GM21619 (cell line): Measurements from ENCODE around the gene POLR2A.
A peak's percentile ranks its signal among the peaks of the same experiment; 100 is the strongest.

Experiments
- ATAC-seq: cut with Tn5 transposase; IDR thresholded peaks from one replicate; pipeline ENCODE4 v1.9.1; 2021; ENCODE audit not compliant: unreplicated experiment

POLR2A gene

GRCh38 chr17:7484067-7484918 is at the start of gene POLR2A:
POLR2A (plus strand) TSS chr17:7484366.
- peak; percentile 61 for ATAC-seq

GRCh38 chr17:7435676-7436555 is 48.2 kb upstream of the POLR2A start:
- ATAC-seq: peak; percentile 19

GRCh38 chr17:7436556-7437368 is 47.4 kb upstream of the POLR2A start:
- no peak for ATAC-seq

- no peak for ATAC-seq
Observed at GRCh38 chr17:7437369-7437863, 46.8 kb upstream of the POLR2A start.

- no peak for ATAC-seq
Observed at GRCh38 chr17:7437950-7438614, 46.1 kb upstream of the POLR2A start.

GRCh38 chr17:7438656-7439460 is 45.3 kb upstream of the POLR2A start:
- no peak for ATAC-seq

- ATAC-seq: no peak
Observed at GRCh38 chr17:7439462-7440112, 44.6 kb upstream of the POLR2A start, which contains the start of gene FGF11. FGF11 (plus strand) TSS chr17:7439512; CDS start chr17:7439621, 109 bp downstream.

- ATAC-seq: no peak
Observed at GRCh38 chr17:7440113-7440833, 43.9 kb upstream of the POLR2A start.

- ATAC-seq: no peak
Observed at GRCh38 chr17:7440834-7441195, 43.4 kb upstream of the POLR2A start.

GRCh38 chr17:7441266-7441665 is 42.9 kb upstream of the POLR2A start:
- ATAC-seq: no peak

- no peak for ATAC-seq
Observed at GRCh38 chr17:7442142-7442541, 42.0 kb upstream of the POLR2A start.

GRCh38 chr17:7443499-7444485 is 40.4 kb upstream of the POLR2A start:
- no peak for ATAC-seq

GRCh38 chr17:7444682-7445618 is 39.2 kb upstream of the POLR2A start, which contains the start of gene CHRNB1:
CHRNB1 (plus strand) TSS chr17:7445061; CDS start chr17:7445128, 67 bp downstream.
- peak; percentile 56 for ATAC-seq

- no peak for ATAC-seq
Observed at GRCh38 chr17:7445619-7445968, 38.6 kb upstream of the POLR2A start.

- ATAC-seq: no peak
Observed at GRCh38 chr17:7448461-7448860, 35.7 kb upstream of the POLR2A start.

GRCh38 chr17:7459961-7460545 is 24.1 kb upstream of the POLR2A start:
- ATAC-seq: no peak
